ENCODE measurements around the gene CBLC. TPM values are rescaled to one million over a fixed set of nuclear protein-coding genes. Genes with fewer than 3 reads are reported as not detected.

Gene CBLC
- total and polyA plus RNA-seq, 2 experiments from 2014 or later, result not detected

DNA sequence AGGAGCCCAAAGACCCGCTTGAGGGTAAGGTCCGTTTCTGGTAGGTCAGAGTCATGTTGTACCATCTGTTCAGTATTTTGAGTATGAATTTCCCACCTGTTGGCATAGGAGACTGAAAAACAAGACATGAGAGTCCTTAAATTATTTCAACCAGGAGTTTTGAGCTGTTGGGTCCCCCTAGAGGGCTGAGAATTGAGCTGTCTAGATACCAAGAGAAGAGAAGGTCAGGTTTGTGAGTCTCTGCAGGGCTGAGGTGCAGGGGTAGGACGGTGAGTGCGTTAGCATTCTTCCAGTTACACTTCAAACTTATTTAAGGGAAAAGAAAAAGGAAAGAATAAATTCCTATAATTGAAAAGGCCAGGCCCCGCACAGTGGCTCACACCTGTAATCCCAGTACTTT, 5.0 kb downstream of the CBLC start:
- TF ChIP-seq EZH2phosphoT487 (IDR thresholded peaks at IDR 0.05; ENCODE audit: insufficient read depth, low read depth), result no peak
- Histone ChIP-seq H3K36me3 (ENCODE audit: low read depth) (no peaks in the 10 kb centered on the region), H3K79me2 (ENCODE audit: insufficient read depth) (no peaks in the 10 kb centered on the region), H3F3A (ENCODE audit: insufficient read depth) (no peaks in the 10 kb centered on the region), H3K4me3 (no peak overlapping the region), H3K27me3 (replicated peaks; ENCODE audit: insufficient read depth) (no peaks in the 10 kb centered on the region), H3K4me2 (ENCODE audit: unreplicated experiment) (no peak overlapping the region), H2AFZ (no peak overlapping the region), H3K9me2 (ENCODE audit: insufficient read depth) (no peaks in the 10 kb centered on the region), H3K27ac (no peak overlapping the region), H3K4me1 (ENCODE audit: insufficient read depth) (no peaks in the 10 kb centered on the region), H3K9ac (no peak overlapping the region), H4K20me1 (ENCODE audit: insufficient read depth) (no peaks in the 10 kb centered on the region), H3K9me3 (ENCODE audit: low read depth) (no peaks in the 10 kb centered on the region)
- in situ Hi-C loops (cut with MboI), result no loop called here
- 86 to 93% methylated on average over 5 of the region's 5 CpGs for WGBS, 2 experiments (ENCODE audit: low coverage in 1 of 2, low lambda C conversion rate in 2 of 2, missing lambda C conversion rate in 2 of 2)
- DNase-seq, result no peak

DNA sequence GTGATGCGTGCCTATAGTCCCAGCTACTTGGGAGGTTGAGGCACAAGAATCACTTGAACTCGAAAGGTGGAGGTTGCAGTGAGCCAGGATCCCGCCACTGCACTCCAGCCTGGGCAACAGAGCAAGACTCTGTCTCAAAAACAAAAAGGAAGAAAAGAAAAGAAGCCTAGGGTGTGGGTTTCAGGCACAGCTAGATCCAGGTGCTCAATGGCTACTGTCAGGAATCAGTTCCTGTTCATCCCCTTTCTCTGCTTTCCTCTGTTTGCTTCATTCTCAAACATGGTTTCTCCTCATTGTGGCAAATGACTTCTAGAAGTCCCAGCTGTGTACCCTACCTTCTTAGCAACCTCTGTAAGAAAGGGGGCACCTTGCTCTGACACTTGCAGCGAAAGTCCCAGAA, 5.9 kb downstream of the CBLC start:
- Histone ChIP-seq H3K9me2 (ENCODE audit: insufficient read depth) (no peaks in the 10 kb centered on the region), H3K79me2 (ENCODE audit: insufficient read depth) (no peaks in the 10 kb centered on the region), H4K20me1 (ENCODE audit: insufficient read depth) (no peaks in the 10 kb centered on the region), H2AFZ (no peak overlapping the region), H3K9ac (no peak overlapping the region), H3K4me3 (no peak overlapping the region), H3K4me2 (ENCODE audit: unreplicated experiment) (no peak overlapping the region), H3F3A (ENCODE audit: insufficient read depth) (no peaks in the 10 kb centered on the region), H3K27ac (no peak overlapping the region), H3K9me3 (ENCODE audit: low read depth) (no peaks in the 10 kb centered on the region), H3K27me3 (replicated peaks; ENCODE audit: insufficient read depth) (no peaks in the 10 kb centered on the region), H3K36me3 (ENCODE audit: low read depth) (no peaks in the 10 kb centered on the region), H3K4me1 (ENCODE audit: insufficient read depth) (no peaks in the 10 kb centered on the region)
- TF ChIP-seq EZH2 (IDR thresholded peaks at IDR 0.05; ENCODE audit: insufficient read depth, poor library complexity, severe bottlenecking) (no peak), EZH2phosphoT487 (IDR thresholded peaks at IDR 0.05; ENCODE audit: insufficient read depth, low read depth) (no peak)
- in situ Hi-C loops (cut with MboI), result no loop called here
- no peak for DNase-seq
- whole genome bisulfite sequencing, 2 experiments (ENCODE audit: low coverage in 1 of 2, low lambda C conversion rate in 2 of 2, missing lambda C conversion rate in 2 of 2), result 90% methylated on average over 4 of the region's 4 CpGs

DNA sequence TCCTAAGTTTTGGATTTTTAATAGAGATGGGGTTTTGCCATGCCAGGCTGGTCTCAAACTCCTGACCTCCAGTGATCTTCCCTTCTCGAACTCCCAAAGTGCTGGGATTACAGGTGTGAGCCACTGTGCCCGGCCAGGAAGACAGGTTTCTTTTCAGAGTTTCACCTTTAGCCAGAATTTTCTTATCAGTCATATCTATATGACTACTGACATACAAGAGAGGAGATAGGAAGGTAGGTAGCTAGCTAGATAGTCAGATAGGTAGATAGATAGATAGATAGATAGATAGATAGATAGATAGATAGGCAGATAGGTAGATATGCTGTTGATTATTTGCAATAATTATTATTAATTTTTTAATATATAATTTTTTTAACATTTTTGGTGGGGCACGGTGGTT, 7.6 kb downstream of the CBLC start:
- in situ Hi-C loops (cut with MboI), result no loop called here
- no peak overlapping the region for H3K27ac ChIP-seq
- no peak for DNase-seq
- H2AFZ ChIP-seq, result no peak overlapping the region
- H3K4me1 ChIP-seq (ENCODE audit: insufficient read depth), result no peaks in the 10 kb centered on the region
- no peak overlapping the region for H3K9ac ChIP-seq
- no peaks in the 10 kb centered on the region for H3F3A ChIP-seq (ENCODE audit: insufficient read depth)
- H3K27me3 ChIP-seq (replicated peaks; ENCODE audit: insufficient read depth), result no peaks in the 10 kb centered on the region
- no peaks in the 10 kb centered on the region for H4K20me1 ChIP-seq (ENCODE audit: insufficient read depth)
- no peaks in the 10 kb centered on the region for H3K9me3 ChIP-seq (ENCODE audit: low read depth)
- H3K79me2 ChIP-seq (ENCODE audit: insufficient read depth), result no peaks in the 10 kb centered on the region
- H3K36me3 ChIP-seq (ENCODE audit: low read depth), result no peaks in the 10 kb centered on the region
- TF ChIP-seq EZH2 (IDR thresholded peaks at IDR 0.05; ENCODE audit: insufficient read depth, poor library complexity, severe bottlenecking) (no peak), EZH2phosphoT487 (IDR thresholded peaks at IDR 0.05; ENCODE audit: insufficient read depth, low read depth) (no peak)
- no peak overlapping the region for H3K4me2 ChIP-seq (ENCODE audit: unreplicated experiment)
- 63 to 65% methylated on average over 3 of the region's 3 CpGs for WGBS, 2 experiments (ENCODE audit: low coverage in 1 of 2, low lambda C conversion rate in 2 of 2, missing lambda C conversion rate in 2 of 2)
- no peak overlapping the region for H3K4me3 ChIP-seq
- no peaks in the 10 kb centered on the region for H3K9me2 ChIP-seq (ENCODE audit: insufficient read depth)

DNA sequence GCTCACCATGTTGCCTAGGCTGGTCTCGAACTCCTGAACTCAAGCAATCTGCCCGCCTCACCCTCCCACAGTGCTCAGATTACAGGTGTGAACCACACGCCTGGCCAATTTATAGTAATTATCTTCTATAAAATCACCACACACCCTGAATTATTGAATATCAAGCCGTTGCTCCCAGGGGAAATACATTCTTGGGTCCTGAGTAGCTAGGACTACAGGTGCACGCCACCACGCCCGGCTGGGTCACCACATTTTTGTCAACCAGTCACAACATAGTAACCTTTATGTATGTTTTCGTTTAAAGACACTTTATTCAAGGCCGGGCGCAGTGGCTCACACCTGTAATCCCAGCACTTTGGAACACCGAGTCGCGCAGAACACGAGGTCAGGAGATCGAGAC, 8.3 kb downstream of the CBLC start:
- H4K20me1 ChIP-seq (ENCODE audit: insufficient read depth), result no peaks in the 10 kb centered on the region
- WGBS, 2 experiments (ENCODE audit: low coverage in 1 of 2, low lambda C conversion rate in 2 of 2, missing lambda C conversion rate in 2 of 2), result 75 to 77% methylated on average over 15 of the region's 15 CpGs
- H3K9ac ChIP-seq, result no peak overlapping the region
- H3K36me3 ChIP-seq (ENCODE audit: low read depth), result no peaks in the 10 kb centered on the region
- H3K79me2 ChIP-seq (ENCODE audit: insufficient read depth), result no peaks in the 10 kb centered on the region
- H3K9me3 ChIP-seq (ENCODE audit: low read depth), result no peaks in the 10 kb centered on the region
- no peaks in the 10 kb centered on the region for H3K9me2 ChIP-seq (ENCODE audit: insufficient read depth)
- DNase-seq, result no peak
- no peaks in the 10 kb centered on the region for H3K4me1 ChIP-seq (ENCODE audit: insufficient read depth)
- no peaks in the 10 kb centered on the region for H3F3A ChIP-seq (ENCODE audit: insufficient read depth)
- H3K4me3 ChIP-seq, result no peak overlapping the region
- no peak overlapping the region for H2AFZ ChIP-seq
- no peak overlapping the region for H3K4me2 ChIP-seq (ENCODE audit: unreplicated experiment)
- TF ChIP-seq EZH2phosphoT487 (IDR thresholded peaks at IDR 0.05; ENCODE audit: insufficient read depth, low read depth) (no peak), EZH2 (IDR thresholded peaks at IDR 0.05; ENCODE audit: insufficient read depth, poor library complexity, severe bottlenecking) (no peak)
- no peaks in the 10 kb centered on the region for H3K27me3 ChIP-seq (replicated peaks; ENCODE audit: insufficient read depth)
- H3K27ac ChIP-seq, result no peak overlapping the region
- in situ Hi-C loops (cut with MboI), result no loop called here

DNA sequence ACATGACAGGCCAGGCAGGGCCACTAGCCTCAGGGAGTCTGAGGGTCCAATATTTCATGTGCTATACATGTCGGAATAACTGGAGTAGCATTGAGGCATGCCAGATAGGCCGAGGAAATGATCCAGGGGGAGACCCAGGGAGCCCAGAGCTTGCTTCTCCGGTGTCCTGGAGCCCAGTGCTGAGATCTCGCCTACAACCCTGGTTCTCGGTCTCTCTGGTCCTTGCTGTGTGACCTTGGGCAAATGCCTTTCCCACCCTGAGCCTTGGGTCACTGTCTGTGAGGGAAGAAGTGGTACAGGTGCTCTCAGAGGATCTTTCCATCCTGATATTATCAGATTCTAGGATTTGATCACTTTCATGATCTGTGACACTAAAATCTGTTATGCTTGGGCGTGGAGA, 11.3 kb downstream of the CBLC start:
- H2AFZ ChIP-seq, result no peak overlapping the region
- no peak for TF ChIP-seq EZH2phosphoT487 (IDR thresholded peaks at IDR 0.05; ENCODE audit: insufficient read depth, low read depth)
- no peak for TF ChIP-seq EZH2 (IDR thresholded peaks at IDR 0.05; ENCODE audit: insufficient read depth, poor library complexity, severe bottlenecking)
- in situ Hi-C loops (cut with MboI), result no loop called here

More for the DNA sequence above, 11.3 kb downstream of the CBLC start:
- H3K27ac ChIP-seq, result no peak overlapping the region
- H3K4me2 ChIP-seq (ENCODE audit: unreplicated experiment), result no peak overlapping the region
- H3K4me3 ChIP-seq, result no peak overlapping the region
- H3K9ac ChIP-seq, result no peak overlapping the region
- H3K79me2 ChIP-seq (ENCODE audit: insufficient read depth), result no peaks in the 10 kb centered on the region
- H4K20me1 ChIP-seq (ENCODE audit: insufficient read depth), result no peaks in the 10 kb centered on the region
- no peaks in the 10 kb centered on the region for H3F3A ChIP-seq (ENCODE audit: insufficient read depth)
- H3K36me3 ChIP-seq (ENCODE audit: low read depth), result no peaks in the 10 kb centered on the region
- H3K27me3 ChIP-seq (replicated peaks; ENCODE audit: insufficient read depth), result no peaks in the 10 kb centered on the region
- DNase-seq, result no peak
- H3K9me3 ChIP-seq (ENCODE audit: low read depth), result no peaks in the 10 kb centered on the region
- no peaks in the 10 kb centered on the region for H3K4me1 ChIP-seq (ENCODE audit: insufficient read depth)
- H3K9me2 ChIP-seq (ENCODE audit: insufficient read depth), result no peaks in the 10 kb centered on the region
- WGBS, 2 experiments (ENCODE audit: low coverage in 1 of 2, low lambda C conversion rate in 2 of 2, missing lambda C conversion rate in 2 of 2), result 77 to 87% methylated on average over 6 of the region's 6 CpGs
